ENCODE data around the gene HELZ.
"Not testable (repeated sequence)": the region's sequence is repeated elsewhere in the genome, so short reads cannot be mapped to it uniquely, and the experiment has no call there.

The HELZ gene

GRCh38 chr17:67270416-67270815 is 25.4 kb upstream of the HELZ start:
- no peak for DNase-seq (ENCODE audit: low spot score)

- no peak for DNase-seq (ENCODE audit: low spot score)
These were observed 21.5 kb upstream of the HELZ start for GRCh38 chr17:67266496-67266895.

GRCh38 chr17:67265436-67266019 is 20.5 kb upstream of the HELZ start:
- DNase-seq (ENCODE audit: low spot score): no peak

GRCh38 chr17:67262435-67263117 is 17.6 kb upstream of the HELZ start:
- DNase-seq (ENCODE audit: low spot score): no peak

DNA sequence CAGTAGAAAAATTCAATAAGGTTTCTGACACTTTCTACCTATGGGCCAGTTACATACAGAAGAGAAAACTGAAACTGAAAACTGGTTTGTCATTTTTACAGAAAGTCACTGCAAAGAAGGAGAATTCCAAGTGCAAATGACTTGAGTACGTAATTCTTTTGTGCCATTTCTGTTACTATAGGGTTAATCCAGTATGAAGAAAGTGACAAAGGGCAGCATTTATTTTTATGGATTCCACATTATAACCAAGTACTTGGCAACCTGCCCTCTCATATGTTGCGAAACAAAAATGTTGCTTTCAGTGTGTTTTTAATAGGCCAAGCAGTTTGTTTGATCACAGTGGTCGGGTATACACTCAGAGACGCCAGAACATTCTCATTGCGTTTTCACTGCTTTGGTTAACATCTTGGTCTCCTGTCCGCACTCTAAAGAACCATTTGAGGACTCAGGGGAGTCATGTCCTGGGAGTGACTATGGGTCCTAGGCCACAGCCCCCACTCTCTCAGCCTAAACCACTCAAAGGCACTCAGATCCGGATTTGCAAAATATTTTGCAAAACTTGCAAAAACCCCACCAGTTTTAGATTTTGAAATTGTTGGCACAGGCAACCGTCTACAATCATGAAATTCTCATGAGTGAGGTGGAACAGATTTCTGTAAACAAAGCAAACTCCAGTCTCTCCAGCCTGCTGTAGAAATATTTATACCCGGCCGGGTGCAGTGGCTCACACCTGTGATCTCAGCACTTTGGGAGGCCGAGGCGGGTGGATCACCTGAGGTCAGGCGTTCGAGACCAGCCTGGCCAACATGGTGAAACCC is 15.4 kb upstream of the HELZ start:
- DNase-seq (ENCODE audit: low spot score): no peak

DNA sequence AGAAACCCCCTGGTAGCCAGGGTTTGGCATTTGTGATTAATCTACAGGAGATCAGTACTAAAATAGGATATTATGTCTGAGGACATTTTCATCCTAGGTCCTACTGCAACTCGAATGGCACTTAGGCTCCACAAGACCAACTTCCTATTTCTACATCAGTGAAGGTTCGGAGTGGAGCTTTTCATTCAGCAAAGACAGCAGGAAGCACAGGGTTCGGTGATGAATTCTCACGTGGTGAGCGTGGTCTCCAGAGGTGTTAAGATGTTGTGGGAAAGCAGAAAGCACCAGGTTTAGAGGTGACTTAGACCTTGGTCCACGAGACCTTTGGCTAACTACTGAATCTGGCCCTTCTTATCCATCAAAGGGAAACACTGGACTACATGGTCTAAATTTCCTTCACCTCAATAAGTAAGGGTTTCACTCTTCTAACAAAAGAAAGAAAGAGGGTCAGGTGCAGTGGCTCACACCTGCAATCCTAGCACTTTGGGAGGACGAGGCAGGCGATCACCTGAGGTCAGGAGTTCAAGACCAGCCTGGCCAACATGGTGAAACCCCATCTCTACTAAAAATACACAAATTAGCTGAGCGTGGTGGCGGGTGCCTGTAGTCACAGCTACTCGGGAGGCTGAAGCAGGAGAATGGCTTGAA is 13.9 kb upstream of the HELZ start:
- DNase-seq (ENCODE audit: low spot score): no peak

- DNase-seq (ENCODE audit: low spot score): no peak
These were observed 11.2 kb upstream of the HELZ start for GRCh38 chr17:67256075-67256732.

DNA sequence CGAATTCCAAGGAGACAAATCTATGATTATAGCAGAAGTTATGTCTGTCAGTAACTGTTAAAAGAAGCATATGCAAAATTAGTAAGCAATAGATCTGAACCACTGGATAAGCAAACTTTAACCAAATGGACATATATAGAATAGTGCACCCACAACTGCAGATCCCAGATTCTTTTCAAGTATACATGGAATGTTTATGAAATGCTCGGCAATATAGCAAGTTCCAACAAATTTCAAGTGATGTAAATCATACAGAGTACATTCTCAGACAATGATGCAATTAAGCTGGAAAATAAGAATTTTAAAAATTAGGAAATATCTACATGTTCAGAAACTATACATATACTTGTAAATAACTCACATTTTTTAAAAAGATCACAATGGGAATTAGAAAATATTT is 8.4 kb upstream of the HELZ start:
- no peak for DNase-seq (ENCODE audit: low spot score)

- not testable (repeated sequence) for DNase-seq (ENCODE audit: low spot score)
These were observed 6.6 kb upstream of the HELZ start for GRCh38 chr17:67251586-67251985.

GRCh38 chr17:67248291-67248690 is 3.3 kb upstream of the HELZ start:
- DNase-seq (ENCODE audit: low spot score): no peak

DNA sequence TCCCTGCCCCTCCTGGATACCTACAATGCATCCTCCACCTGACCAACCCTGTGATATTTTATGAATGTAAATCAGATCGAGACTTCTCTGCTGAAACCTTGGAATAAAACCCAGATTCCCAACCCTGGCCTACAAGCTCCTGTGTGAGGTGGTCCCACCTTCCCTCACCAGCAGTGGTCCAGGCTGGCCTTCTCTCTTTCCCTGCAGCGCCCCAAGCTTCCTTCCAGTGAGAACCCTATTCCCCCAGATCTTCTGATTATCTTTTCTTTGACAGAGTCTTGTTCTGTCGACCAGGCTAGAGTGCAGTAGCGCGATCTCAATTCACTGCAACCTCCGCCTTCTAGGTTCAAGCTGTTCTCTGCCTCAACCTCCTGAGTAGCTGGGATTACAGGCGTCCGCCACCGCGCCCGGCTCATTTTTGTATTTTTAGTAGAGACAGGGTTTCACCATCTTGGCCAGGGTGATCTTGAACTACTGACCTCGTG is 2.5 kb upstream of the HELZ start:
- no peak for DNase-seq (ENCODE audit: low spot score)

DNA sequence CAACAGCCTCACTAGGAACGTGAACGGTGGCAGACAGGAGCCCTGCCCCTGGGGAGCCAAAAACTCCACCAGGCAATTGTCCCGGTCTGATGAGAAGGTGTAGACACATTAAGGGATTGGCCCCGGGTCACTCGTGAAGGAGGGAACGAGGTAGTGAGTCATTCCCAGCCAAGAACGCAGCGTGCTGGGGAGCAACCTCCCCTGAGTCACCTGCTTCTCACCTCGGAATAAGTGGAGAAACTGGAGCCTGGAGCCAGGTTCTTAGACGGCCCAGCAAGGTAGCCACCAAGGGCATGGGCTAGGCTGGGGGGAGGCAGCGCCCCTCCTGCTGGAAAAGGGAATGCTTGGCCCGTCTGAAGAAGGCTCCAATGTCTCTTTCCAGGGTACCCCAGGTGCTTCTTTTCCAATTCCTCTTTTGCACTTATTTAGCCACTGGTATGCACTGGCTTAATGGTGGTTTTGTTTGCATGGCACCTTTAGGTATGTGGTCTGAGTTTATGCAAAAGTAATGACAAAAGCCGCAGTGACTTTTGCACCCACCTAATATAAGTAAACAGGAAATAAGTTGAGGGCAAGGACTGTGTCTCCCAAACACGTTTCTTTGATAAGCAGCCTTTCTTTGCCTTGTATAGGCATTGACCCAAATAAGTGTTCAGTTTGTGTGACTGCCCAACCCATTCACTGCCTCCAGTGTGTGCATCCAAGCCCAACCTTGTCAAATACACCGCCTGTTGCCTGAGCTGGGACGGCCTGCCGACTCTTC is 1.8 kb upstream of the HELZ start:
- DNase-seq (ENCODE audit: low spot score): peak; percentile 45

DNA sequence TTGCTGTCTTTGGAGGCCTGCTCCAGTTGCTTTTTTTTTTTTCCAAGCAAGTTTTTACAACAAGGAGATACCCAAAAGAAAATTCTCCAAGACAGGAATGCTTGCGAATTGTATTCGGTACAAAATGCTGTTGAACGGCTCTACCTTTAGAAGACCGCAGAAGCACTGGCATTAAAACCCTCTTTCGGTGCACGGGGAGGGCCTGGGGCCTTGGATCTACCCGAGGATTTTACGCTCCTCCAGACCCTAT is 1.3 kb upstream of the HELZ start:
- no peak for DNase-seq (ENCODE audit: low spot score)

DNA sequence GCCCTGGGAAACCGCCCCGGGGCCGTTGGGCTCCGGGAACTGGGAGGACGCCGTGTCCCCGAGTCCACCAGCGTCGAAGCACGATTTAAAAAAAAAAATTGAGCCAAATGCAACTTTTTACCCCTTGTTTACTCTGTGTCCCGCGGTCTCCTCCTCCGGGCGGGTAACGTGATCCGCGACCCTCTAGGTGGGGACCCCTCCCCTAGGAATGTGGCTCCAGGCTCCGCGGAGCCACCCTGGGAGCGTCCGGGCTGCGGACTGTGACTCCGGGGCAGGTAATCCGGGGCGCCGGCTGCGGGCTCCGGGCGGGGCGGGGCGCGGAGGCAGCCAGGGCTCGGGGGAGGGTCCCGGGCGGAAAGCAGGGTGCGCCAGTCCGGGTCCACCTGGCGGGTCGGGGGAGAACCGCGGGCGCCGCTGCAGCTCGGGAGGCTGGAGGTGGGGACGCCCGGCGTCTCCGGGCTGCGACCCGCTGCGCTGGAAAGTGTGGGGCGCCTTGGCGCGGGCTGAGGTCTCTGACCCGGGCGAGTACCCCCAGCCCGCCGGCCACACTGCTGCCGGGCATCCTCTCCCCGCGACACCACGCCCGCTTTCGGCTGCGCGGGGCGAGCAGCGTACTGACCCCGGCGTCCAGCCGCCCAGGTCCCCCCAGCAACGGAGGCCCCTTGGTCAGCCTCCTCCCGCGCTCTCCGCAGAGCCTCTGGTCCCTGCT is 852 bp upstream of the HELZ start:
- DNase-seq (ENCODE audit: low spot score): peak; percentile 82

GRCh38 chr17:67244431-67245072 is 444 bp downstream of the HELZ start:
- peak; percentile 53 for DNase-seq (ENCODE audit: low spot score)

DNA sequence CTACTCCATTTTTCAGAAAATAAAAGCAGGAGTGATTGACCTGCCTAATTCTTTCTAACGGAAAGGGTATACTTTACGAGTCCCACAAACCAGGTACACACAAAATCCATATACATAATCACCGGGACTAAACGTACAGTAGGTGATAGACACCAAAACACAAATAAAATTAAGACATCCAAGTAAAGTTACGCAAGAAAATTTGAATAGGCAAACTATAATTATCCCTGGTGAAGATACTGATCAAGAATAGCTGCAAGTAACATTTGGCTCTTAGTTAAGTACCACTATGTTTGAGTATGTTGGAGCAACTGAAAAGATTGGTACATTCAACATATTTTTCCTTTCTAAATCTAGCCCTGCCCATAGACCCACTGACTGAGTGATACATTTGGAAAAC is 1.7 kb downstream of the HELZ start:
- no peak for DNase-seq (ENCODE audit: low spot score)

- DNase-seq (ENCODE audit: low spot score): no peak
These were observed 3.2 kb downstream of the HELZ start for GRCh38 chr17:67241719-67242341.

DNA sequence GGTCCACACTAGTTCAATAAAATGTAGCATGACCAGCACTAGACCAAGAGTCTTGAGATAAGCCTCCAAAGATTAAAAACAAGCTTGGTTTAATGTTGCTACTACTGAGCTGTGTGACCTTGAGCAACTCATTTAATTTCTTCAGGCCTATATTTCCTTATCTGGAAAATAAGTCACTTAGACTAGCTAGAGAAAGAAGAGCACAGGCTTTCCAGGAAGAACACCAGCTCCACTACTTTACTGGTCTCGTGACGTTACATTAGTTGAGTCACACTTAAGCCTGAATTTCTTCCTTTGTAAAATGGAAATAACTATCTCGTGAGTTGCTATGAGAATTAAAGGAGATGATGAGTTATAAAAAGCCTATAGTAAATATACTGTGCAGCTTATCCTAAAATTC is 5.4 kb downstream of the HELZ start:
- no peak for DNase-seq (ENCODE audit: low spot score)

DNA sequence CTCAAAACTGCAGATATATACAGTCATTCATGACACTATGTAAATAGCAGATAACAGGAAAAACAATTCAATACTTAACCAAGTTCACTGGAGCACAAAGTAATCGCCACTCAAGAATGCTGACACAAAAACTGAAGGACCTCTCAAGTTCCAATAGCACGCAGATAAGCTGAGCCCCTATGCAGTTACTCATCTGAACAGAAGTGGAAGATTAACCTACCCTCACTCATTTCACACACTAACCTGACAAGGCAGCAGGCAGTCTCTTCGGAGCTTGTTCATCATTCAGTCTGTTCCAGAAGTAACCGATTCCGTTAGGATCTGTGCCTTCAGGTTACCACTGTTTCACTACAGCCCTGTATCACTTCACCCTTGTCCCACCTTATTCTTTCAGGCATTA is 6.0 kb downstream of the HELZ start:
- no peak for DNase-seq (ENCODE audit: low spot score)

DNA sequence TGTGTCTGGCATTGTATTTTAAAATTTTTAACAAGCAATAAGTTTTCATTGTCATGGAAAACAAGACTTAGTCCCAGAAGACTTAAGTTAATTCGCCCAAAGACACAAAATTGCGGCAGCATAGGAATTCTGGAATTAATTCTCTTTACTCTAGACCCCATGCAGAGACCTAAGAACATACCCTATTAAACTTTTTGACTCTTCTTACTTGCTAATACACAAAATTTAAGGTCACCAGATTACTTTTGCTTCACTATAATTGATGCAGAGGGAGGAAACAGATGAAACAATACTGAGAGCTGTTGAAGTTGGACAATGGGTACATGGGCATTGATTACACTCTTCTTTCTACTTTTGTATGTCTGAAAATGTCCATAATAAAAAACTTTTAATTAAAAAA is 12.6 kb downstream of the HELZ start:
- DNase-seq (ENCODE audit: low spot score): no peak

Data from iPS-NIHi11 (cell line).